LoVo (cell line): ENCODE results near the gene ITPK1.
"Not testable (repeated sequence)": the region's sequence is repeated elsewhere in the genome, so short reads cannot be mapped to it uniquely, and the experiment has no call there.

Experiments used
- DNase-seq: peaks from one replicate; pipeline ENCODE4 v3.0.0-alpha.2; 2016; ENCODE audit warnings: low spot score

ITPK1 gene

GRCh38 chr14:93131257-93131820 is 15.6 kb upstream of the ITPK1 start:
- not testable (repeated sequence) for DNase-seq

DNA sequence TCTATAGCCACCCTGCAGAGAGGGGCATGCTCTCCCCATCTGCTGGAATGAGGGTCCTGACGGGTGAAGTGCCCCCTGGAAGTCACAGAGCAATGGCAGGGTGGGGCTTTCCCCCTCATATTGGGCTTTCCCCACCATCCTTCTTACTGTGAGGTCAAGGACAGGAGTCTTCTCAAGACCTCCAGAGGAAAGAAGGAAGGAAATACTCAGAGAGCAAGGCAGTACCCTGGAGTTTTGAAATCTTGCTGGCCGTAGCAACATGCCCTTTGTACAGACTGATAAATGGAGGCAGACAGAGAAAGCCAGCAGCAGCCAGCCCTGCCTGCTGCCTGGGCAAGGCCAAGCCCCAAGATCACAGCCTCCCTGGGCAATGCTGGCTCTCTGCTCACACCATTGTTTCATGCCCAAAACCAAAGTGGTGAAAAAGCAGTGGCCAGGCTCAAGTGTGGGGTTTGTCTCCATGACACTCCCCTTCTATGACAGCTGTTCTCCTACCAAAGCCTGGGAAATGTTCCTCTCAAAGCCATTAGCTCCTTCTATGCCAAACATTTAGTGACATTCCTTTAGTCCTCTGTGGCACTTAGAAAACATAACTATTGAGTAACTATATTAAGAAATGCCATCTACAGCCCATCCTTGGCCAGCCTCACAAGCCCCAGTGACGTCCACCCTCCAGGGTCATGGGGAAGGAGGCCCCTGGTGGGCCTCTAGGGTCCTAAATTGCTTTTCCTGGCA is 13.2 kb upstream of the ITPK1 start:
- DNase-seq: no peak

GRCh38 chr14:93126111-93126510 is 10.4 kb upstream of the ITPK1 start:
- DNase-seq: no peak

- no peak for DNase-seq
These were observed 7.1 kb upstream of the ITPK1 start for GRCh38 chr14:93122826-93123225.

GRCh38 chr14:93121030-93121834 is 5.5 kb upstream of the ITPK1 start:
- DNase-seq: no peak

GRCh38 chr14:93120517-93120916 is 4.8 kb upstream of the ITPK1 start:
- no peak for DNase-seq

GRCh38 chr14:93116676-93117200 is 1.0 kb upstream of the ITPK1 start:
- DNase-seq: no peak

GRCh38 chr14:93115069-93115820 is 480 bp downstream of the ITPK1 start:
- DNase-seq: peak; percentile 92

DNA sequence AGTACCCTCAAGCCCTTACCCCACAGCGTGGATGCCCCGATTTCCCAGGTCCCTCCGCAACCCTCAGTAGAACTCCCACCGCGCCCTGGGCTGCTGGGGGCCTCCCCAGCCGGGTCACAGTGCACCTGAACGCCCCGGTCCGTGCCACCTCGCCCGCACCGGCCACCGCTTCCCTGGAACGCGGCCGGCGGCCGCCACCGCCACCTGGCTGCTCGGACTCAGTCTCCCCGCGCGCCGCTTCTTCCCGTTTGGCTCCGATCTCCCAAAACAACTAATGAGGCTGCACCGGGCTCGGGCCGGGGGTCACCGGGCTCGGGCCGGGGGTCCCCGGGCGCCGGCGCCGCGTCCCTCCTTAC is 1.0 kb downstream of the ITPK1 start:
- DNase-seq: no peak

GRCh38 chr14:93114068-93114710 is 1.5 kb downstream of the ITPK1 start:
- DNase-seq: no peak

GRCh38 chr14:93113678-93114067 is 2.1 kb downstream of the ITPK1 start:
- no peak for DNase-seq

DNA sequence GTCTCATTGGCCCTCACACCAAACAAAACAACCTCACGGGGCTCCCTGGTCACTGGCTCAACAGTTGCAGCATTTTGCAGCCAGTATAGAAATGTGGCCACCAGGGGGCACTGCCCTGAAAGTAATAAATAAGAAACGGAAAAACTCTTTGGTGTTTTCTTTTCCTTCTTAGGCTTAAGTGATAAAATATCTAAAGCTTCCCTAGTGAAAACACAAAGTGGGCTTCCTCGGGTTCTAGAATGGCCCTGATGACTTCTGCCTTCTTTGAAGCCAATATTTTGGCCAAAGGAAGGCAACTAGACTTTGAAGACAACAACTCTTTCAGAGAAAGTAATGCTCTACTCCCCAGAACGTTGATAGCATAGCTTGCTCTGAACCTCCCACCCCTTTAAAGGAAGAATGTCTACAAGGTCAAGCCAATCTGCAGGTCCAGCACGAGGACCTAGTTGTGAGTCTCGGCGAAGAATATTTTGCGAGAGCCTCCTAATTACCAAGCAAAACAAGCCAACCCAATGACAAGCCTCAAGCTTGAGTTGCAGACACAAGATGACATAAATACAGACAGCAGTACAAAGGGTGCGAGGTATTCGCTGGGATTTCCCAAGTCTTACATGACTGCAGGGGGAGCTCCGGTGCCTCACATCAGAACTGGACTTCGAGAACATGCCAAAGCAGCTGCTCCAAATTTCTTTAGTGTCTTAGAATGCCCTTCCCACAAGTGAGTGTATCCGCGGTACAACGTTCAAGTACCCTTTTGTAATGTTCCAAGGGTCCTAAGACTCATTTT is 2.6 kb downstream of the ITPK1 start:
- peak; percentile 75 for DNase-seq

GRCh38 chr14:93111541-93111940 is 4.2 kb downstream of the ITPK1 start:
- not testable (repeated sequence) for DNase-seq

DNA sequence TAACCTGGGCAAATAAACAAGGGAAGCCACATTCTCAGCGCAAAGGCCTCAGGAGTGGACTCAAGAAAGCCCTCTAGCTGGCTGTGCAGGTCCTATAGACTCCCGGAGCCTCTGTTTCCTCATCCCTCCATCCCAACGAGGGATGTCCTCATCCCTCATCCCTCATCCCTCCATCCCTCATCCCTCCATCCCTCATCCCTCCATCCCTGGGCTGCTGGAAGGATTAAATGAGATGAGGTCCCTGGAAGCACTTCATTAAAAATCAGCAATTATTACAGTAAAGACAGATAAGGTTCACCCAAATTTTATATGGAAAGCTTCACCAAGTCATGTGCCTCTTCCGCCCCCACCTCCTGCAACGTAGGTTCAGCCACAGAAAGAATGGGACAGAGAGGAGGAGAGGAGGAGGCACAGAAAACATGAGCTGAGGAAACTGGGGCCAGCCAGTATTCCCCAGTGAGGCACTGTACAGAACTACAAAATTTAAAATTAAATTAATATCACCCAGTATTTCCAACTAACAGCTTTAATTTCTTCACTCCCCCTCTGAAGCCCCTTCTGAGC is 4.8 kb downstream of the ITPK1 start:
- DNase-seq: no peak

DNA sequence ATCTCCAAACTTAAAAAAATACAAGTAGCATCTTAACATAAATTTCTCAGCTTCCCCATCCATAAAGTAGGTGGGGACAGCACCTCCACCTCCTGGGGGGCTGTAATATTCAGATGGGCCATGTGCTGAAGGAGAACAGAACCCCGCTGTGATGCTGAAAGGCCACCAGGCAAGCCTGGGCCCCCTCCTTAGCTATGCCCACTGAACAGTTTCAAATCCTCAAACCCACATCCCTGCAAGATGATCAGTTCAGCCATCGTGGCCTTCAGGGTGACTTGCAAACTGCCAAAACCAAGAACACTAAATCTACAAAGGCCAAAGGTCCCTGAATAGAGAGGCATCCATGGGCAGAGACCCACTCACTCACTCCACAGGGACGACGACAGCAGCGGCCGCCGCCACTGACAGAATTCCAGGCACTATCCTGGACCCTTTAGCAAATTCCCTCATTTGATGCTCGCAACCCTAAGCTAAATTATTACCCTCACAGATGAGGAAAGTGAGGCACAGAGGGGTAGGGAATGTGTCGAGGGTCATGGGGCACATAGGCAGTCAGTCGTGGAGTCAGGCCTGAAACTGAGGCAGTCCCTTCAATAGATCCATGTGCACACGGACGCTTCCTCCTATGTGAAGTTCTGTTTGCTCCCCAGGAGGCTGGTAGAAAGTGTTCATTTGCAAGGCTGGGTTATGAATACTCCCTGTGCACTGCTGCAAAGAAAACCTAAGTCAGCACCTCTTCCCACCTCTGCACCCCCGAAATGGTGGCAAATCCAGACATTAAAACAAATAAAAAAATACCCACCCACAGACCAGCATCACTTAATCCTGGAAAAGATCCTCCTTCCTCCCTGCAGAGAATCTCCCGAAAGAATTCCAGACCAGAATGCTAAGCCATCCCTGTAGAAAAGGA is 5.9 kb downstream of the ITPK1 start:
- DNase-seq: no peak

DNA sequence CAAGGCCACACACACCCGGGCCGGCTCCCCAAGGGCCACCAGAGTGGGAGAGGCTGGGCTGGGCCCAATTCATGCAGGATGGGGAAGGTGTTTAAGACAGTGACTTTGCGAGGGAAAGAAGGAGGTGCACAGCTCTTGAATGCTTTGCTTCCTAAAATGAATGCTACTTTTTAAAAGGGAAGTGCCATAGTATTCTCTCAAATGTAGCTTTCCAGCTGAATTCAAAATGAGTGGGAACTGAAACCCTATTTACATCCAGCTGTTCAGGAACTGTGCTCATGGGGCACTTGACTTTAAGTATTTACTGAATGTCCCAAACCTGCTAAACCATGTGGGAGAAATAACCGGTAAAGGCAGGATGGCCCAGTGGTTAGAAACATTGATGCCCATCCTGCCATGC is 7.6 kb downstream of the ITPK1 start:
- DNase-seq: no peak

DNA sequence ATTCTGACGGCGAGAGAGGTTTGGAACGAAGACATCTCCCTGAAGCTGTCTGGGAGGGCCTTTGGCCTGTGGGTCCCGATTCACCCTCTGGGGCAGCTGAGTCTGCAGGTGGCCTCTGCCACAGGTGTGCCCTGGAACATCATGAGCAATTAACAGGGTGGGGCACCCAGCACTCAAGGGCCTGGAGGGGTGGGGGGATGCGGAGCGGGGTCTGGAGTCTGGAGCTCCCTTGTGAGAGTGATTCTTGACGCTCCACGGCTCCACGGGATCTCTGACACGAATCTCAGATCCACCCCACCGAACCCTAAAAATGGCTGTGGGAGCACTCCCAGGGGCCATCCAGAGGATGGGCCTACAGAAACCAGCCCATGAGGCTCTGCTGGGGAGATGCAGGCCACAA is 8.3 kb downstream of the ITPK1 start:
- DNase-seq: no peak

DNA sequence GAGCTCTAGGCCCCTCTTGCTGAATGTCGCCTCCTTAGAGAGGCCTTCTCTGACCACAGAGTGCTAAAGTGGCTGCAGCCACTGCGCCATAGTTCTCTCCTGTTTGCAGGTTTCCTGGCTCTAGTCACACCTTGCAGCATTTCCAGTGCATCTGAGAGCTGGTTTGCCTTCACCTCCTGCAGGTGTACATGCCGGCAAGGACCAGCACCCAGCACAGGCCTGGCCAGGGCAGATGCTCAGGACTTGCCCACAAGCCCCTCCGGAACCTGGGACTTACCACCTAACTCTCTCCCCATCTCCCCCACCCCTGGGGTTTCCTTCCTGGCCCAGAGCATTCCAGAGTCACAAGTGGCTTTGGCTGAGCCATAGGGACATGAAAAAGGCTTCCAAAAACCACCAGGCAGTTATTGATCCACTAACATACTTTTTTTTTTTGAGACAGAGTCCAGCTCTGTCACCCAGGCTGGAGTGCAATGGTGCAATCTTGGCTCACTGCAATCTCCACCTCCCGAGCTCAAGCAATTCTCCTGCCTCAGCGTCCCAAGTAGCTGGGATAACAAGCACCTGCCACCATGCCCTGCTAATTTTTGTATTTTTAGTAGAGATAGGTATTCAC is 9.1 kb downstream of the ITPK1 start:
- DNase-seq: no peak

- not testable (repeated sequence) for DNase-seq
These were observed 9.9 kb downstream of the ITPK1 start for GRCh38 chr14:93105856-93106255.
